GM19324 (cell line): ENCODE results near the gene UCN2.

ENCODE experiments used
- ATAC-seq: cut with Tn5 transposase; IDR thresholded peaks from one replicate; pipeline ENCODE4 v1.9.1; 2021; ENCODE audit warnings: mild to moderate bottlenecking, moderate library complexity; ENCODE audit not compliant: unreplicated experiment, low FRiP score

The UCN2 gene, protein sequence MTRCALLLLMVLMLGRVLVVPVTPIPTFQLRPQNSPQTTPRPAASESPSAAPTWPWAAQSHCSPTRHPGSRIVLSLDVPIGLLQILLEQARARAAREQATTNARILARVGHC

GRCh38 chr3:48563382-48563918, at the start of gene UCN2:
UCN2 (minus strand) TSS chr3:48563781; CDS start chr3:48563124, 657 bp downstream.
- no peak for ATAC-seq

DNA sequence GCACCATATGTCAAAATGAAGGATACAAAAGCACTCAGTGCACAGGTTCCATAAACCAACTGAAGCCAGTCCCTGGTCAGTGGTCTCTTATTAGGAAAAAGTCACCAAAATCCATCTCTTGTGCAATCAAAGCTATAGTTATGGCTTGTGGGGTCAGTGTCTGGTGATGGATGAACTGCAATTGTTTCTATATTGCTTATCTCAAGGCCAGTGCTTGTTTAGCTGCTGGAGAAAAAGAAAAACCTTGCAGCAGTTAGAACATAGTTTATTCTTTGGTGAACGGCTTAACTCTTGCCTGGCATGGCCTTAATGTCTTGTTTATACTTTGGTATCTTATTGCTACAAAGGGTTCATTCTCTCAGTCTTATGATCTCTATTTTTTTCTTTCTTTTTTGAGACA, 48.7 kb upstream of the UCN2 start:
- no peak for ATAC-seq

DNA sequence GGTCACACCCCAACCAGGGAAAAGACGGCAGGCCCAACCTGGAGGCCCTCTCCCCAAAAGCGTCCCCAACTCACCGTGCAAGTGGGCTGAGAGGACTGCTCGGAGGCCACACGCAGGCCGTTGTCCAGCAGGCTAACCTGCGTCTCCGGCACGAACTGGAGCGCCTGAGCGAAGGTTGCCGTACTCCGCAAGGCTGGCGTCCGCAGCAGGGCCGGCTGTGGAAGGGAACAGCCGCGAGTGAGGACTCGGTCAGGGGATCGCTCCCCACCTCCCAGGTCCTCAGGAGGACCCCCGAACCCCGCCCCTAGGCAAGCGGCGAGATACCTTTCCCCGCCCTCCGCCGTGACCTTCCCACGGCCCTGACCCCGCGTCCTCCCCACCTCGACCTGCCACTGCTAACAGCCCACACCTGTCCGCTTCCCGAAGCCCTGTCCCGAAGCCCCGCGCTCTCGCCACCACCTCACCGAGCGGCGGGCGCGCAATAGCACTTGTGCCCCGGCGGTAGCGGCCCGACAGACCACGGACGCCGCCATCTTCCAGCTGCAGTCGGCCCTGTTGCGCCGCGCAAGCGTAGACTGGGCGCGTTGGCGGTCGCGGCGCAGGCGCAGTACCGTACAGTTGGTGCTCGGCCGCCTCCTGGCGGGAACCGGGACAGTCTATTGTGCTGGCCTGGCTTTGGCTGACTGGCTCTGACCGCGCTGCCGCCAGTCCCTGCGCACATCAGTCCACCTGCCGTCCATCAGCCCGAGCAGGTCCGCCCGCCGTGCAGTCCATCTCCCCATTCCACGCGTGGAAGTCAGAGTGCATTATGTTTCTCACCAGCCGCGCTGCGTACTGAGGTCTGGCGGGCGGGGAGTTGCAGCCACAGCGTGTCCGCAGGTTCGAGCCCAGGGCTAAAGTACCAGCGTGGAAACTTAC, 45.8 kb upstream of the UCN2 start, which contains the start of gene UQCRC1:
TSS of gene UQCRC1 (minus strand) at position 559 of the 918 bp plus-strand sequence. CDS start at position 533, 26 bp downstream.
- ATAC-seq = peak; percentile 96

GRCh38 chr3:48607519-48607918, 43.9 kb upstream of the UCN2 start:
- ATAC-seq = no peak

- no peak for ATAC-seq
Measured at GRCh38 chr3:48601622-48601994, 38.0 kb upstream of the UCN2 start.

DNA sequence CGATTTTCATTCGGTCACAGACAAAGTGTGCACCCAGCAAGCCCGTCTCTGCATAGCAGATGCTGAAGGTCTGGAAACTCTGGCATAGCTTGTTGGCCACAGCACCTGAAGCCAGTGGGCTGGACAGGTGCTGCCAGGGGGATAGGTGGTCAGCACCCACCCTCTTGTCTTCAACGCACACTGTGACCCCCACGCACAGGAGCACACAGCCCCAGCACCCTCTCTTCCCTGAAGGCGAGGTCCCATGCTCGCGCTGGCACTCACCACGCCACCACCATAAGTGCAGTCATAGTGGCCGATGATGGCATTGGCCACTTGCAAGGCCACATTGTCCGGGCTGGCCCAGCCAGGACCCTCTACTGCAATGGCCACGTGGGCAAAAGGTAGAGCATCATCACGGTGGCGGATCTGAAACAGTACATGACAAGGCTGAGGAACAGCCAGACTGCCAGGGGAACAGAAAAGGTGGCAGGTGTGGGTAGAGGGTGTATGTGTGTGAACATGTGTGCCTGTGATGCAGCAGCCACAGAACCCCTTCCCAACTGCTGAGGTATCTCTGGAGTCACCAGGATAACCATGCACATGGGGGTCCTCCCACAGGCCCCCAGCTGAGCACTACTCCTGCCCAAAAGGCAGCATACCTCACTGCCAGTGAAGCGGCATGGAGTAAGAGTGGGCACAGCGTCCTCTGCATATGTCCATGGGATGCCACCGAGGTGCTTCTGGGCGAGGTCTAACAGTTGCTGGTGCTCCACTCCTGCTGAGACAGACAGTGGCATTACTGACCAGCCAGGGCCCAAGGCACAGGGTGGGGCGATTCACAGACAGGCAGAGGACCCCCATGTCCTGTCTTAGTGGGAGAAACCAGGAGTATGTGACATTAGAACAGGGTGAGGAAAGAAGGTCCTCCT, 37.4 kb upstream of the UCN2 start:
- ATAC-seq = no peak

DNA sequence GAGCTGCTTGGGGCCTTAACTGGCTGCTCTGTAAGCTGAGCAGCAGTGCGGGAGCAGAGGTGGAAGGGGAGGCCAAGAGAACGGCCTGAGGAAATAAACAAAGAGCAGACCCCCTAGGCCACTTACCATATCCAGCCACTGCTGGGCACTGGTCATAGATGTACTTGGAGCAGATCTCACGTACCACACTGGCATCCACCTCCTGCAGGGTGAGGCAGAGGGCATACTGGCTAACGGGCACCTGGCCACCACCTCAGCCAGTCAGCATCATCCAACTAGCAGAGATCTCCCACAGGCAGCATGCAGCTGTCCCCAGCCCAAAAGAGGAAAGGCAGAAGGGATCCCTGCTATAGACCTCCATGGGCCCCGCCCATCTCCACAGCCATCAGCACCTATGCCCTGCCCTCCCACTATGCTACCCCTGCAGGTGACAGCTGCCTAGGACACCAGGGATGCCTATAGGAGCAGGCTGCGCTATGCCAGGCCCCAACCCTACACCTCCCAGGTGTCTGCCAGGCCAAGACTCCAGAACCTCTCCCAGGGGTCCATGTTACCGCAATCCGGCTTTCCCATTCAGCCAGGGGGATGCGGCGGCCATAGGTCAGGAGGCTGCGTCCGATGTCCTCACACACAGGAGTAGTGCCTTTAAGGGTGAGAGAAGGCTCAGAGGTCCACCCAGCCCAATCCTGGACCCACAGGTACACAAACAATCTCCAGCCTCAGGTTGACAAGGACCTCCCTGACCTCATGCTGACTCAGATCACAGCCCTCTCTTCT, 36.1 kb upstream of the UCN2 start:
- no peak for ATAC-seq

- no peak for ATAC-seq
Measured at GRCh38 chr3:48599077-48599501, 35.5 kb upstream of the UCN2 start.

GRCh38 chr3:48598323-48599076, 34.9 kb upstream of the UCN2 start:
- no peak for ATAC-seq

DNA sequence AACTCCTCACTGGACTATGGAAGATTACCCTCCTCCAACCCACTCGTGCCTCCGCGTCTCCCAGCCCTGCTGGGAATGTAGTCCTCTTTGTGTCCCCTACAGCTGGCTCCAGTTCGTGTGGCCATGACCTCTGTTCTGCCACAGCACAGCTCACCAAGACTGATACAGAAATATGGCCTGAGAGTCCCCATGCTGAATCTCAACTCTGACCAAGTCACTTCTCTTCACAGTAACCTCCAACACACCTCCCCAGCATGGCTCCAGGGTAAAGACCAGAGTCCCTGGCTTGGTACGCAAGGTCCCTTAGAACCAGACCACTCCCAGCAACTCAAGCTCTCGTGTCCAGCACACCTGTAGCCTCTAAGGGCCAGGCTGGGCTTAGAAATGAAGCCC, 33.8 kb upstream of the UCN2 start:
- no peak for ATAC-seq

DNA sequence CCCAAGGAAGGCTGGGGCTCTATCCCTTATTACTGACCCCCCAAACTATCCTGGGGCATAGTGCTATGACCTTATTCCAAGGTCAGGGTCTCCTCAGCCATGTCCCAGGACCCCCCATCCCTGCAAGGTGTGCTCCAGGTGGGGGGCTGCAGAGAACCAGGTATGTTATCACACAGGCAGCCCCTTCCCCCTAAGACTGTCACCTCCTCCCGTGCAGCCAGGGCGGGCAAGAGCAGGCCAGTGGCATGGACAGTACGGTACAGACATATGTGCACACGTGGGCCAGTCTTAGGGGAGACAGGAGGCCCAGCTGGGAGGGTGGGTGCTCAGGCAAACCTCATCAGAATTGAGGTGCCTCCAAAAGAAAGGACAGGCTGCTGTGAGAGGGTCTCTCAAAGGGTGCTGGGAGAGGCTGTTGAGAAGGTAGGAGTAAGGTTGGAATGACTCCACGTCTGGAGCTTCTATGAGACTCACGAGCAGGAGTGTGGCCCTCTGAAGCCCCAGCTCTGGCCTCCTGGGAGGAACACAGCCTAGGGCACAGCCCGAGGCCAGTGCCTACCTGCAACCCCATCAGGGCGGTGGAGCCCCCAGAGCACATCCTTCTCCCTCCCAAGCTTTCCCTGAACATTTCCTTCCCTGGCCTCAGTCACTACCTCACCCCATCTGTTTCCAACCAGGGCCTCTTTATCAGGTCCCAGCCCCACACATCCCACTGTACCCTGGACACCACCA, 33.3 kb upstream of the UCN2 start:
- ATAC-seq = no peak

GRCh38 chr3:48596157-48596556, 32.6 kb upstream of the UCN2 start:
- ATAC-seq = no peak

- ATAC-seq = no peak
Measured at GRCh38 chr3:48595526-48596121, 32.0 kb upstream of the UCN2 start.

GRCh38 chr3:48595075-48595525, 31.5 kb upstream of the UCN2 start, which contains the start of gene COL7A1:
COL7A1 (minus strand) TSS chr3:48595329; CDS start chr3:48595159, 170 bp downstream.
- no peak for ATAC-seq

DNA sequence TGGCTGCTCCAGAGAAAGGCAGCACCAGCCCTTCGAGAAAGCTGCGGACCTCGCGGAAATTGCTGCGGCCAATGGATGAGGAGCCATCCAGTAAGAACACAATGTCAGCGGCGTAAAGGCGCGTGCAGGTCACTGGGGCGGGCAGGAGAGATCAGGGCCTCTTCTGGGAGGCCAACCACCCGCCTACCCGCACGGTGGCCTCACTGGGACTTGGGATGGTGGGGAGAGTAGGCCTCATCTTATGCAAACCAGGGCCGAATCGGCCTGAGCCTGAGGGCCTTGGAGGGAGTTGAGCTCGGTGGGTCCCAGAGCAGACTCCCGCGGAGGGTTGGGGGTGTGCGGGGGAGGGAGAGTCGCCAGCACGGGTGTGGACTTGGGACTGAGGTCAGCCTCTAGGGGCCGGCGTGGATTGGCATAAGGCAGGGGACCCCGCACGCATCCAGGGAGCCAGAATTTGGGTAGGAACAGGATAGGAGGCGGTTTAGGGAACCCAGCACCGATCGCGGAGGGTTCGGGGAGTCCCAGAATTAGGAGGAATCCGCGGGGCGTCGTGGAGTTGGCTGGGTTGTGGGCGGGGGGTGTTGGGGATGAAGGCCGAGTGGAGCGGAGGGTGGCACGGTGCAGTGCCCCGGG, 31.0 kb upstream of the UCN2 start:
- no peak for ATAC-seq

GRCh38 chr3:48593337-48593736, 29.8 kb upstream of the UCN2 start:
- no peak for ATAC-seq

GRCh38 chr3:48592519-48593087, 29.0 kb upstream of the UCN2 start:
- ATAC-seq = no peak
